NCI-H2029 treated with DMSO at 0.1 percent for 48 hours (cell line): ENCODE results near the gene MAP2K2.
"Not testable (repeated sequence)": the region's sequence is repeated elsewhere in the genome, so short reads cannot be mapped to it uniquely, and the experiment has no call there.

Experiments used
- DNase-seq: peaks from one replicate; lab custom pipeline; 2025; lab: John Stamatoyannopoulos, UW

MAP2K2 gene

GRCh38 chr19:4130744-4131438 is 7.0 kb upstream of the MAP2K2 start:
- no peak for DNase-seq

DNA sequence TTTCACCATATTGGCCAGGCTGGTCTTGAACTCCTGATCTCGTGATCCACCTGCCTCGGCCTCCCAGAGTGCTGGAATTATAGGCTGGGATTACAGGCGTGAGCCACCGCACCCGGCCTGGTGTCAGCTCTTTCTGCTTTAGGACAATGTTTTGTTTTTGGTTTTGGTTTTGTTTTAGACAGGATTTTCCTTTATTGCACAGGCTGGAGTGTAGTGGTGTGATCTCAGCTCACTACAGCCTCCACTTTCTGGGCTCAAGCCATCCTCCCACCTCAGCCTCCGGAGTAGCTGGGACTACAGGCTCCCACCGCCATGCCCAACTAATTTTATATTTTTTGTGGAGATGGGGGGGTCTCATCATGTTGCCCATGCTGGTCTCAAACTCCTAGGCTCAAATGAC is 5.1 kb upstream of the MAP2K2 start:
- not testable (repeated sequence) for DNase-seq

DNA sequence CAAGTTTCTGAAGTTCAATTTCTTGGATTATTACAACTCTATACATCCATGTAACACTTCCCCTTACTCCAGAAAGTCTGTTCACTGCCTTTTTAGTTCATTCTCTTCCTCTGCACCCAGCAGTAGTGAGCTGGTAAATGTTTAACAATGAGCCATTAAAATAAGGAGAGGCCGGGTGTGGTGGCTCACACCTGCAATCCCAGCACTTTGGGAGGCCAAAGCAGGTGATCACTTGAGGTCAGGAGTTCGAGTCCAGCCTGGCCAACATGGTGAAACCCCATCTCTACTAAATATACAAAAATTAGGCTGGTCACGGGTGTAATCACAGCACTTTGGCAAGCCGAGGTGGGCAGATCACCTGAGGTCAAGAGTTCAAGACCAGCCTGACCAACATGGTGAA is 3.4 kb upstream of the MAP2K2 start:
- not testable (repeated sequence) for DNase-seq

GRCh38 chr19:4124638-4125037 is 716 bp upstream of the MAP2K2 start:
- DNase-seq: no peak

DNA sequence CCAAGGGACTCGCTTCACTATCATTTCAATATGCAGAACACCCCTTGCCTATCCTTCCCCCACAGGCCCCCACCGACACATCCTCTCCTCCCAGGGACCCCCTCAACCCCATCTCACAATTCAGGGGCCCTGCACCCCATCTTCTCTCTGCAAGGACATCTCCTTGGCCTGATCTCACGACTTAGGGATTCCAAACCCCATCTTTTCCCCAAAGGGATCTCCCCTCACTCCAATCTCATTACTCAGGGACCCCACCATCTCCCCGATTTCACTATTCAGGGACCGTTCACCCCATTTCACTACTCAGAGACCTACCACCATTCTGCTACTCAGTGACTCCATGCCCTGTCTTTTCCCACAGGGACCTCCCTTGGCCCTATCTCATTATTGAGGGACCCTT is 1.4 kb downstream of the MAP2K2 start:
- no peak for DNase-seq

DNA sequence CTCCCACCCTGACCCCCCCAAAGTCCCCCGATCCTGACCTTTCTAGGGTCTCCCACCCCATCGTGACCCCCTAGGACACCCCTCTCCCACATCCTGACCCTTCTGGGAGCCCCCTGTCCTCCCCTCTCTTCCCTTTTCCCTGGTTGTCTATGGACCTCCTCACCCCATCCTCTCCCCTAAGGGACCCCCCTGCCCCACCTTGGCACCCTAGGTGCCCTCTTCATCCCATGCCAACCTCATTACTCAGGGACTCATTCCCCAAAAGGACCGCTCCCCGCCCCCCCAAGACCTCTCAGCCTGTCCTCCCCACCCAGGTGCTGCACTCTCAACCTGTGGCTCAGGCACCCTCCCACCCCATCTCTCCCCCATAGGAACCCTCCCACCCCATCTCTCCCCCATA is 2.1 kb downstream of the MAP2K2 start:
- no peak for DNase-seq

- DNase-seq: no peak
Observed at GRCh38 chr19:4121273-4121612, 2.7 kb downstream of the MAP2K2 start.

GRCh38 chr19:4120559-4121272 is 3.2 kb downstream of the MAP2K2 start:
- DNase-seq: no peak

GRCh38 chr19:4119763-4120162 is 4.2 kb downstream of the MAP2K2 start:
- no peak for DNase-seq

- no peak for DNase-seq
Observed at GRCh38 chr19:4115818-4116385, 8.0 kb downstream of the MAP2K2 start.

GRCh38 chr19:4115050-4115817 is 8.7 kb downstream of the MAP2K2 start:
- DNase-seq: no peak

DNA sequence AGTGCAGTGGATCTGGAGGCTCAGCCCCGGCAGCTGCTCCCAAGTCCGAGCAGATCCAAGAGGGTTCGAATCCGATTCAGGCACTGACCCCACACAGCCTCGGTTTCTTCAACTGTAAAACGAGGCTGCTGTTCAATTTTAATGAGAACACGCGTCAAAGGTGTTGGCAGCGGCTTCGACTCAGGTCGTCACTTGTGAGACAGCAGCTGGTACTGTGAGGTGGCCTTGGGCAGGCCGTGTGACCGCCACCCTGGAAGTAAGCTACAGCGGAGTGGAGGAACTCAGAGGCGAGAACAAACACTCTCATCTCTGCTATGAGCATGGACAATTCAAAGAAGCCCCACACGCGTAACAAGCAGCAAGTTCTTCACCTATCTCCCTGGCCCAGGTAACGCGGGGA is 9.7 kb downstream of the MAP2K2 start:
- DNase-seq: no peak

- DNase-seq: no peak
Observed at GRCh38 chr19:4113398-4114088, 10.4 kb downstream of the MAP2K2 start.

- no peak for DNase-seq
Observed at GRCh38 chr19:4112367-4112766, 11.6 kb downstream of the MAP2K2 start.

GRCh38 chr19:4109626-4109945 is 14.3 kb downstream of the MAP2K2 start:
- DNase-seq: no peak

- DNase-seq: no peak
Observed at GRCh38 chr19:4108767-4109625, 14.9 kb downstream of the MAP2K2 start.

DNA sequence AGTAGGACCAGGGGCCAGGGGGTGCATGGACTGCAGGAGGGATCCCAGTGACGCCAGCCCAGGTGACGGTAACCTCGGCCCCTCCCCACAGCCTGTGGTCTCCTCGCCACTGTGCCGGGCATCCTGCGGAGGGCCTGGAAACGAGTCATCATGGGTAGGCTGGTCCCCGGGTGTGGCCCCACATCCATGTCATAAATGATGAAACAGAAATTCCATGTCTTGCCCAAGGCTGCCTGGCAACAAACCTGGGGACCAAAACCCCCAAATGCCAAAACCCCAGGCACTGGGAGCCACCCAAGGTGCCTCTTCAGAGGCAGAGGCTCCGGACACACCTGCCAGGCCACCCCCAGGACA is 20.9 kb downstream of the MAP2K2 start:
- no peak for DNase-seq

GRCh38 chr19:4102339-4103079 is 21.4 kb downstream of the MAP2K2 start:
- no peak for DNase-seq

GRCh38 chr19:4101496-4101770 is 22.5 kb downstream of the MAP2K2 start:
- DNase-seq: no peak

GRCh38 chr19:4100647-4101495 is 23.1 kb downstream of the MAP2K2 start:
- no peak for DNase-seq
